ENCODE data around the gene LRMDA. TPM values are rescaled to one million over a fixed set of nuclear protein-coding genes. Genes with fewer than 3 reads are reported as not detected.

The LRMDA gene
- total and polyA plus RNA-seq, 7 donors, result 2.8 to 22.2 (median 9.0) TPM

GRCh38 chr10:76201962-76202361 lies 770.5 kb downstream of the LRMDA start:
- no peaks in the 10 kb centered on the region for H3K9me3 ChIP-seq
- no peaks in the 10 kb centered on the region for H3K36me3 ChIP-seq
- intact Hi-C loops (cut with DNase I), result no loop called here
- WGBS, 2 donors, result 24 to 76% methylated on average over 4 of the region's 4 CpGs
- no peak overlapping the region for H3K4me3 ChIP-seq
- no peaks in the 10 kb centered on the region for H3K27me3 ChIP-seq
- no peak for DNase-seq
- H3K27ac ChIP-seq, result no peak overlapping the region
- TF ChIP-seq EP300 (IDR thresholded peaks at IDR 0.05) (no peak), POLR2AphosphoS5 (IDR thresholded peaks at IDR 0.05) (no peak), POLR2A (IDR thresholded peaks at IDR 0.05) (no peak)
- TF ChIP-seq, protein P1, sequence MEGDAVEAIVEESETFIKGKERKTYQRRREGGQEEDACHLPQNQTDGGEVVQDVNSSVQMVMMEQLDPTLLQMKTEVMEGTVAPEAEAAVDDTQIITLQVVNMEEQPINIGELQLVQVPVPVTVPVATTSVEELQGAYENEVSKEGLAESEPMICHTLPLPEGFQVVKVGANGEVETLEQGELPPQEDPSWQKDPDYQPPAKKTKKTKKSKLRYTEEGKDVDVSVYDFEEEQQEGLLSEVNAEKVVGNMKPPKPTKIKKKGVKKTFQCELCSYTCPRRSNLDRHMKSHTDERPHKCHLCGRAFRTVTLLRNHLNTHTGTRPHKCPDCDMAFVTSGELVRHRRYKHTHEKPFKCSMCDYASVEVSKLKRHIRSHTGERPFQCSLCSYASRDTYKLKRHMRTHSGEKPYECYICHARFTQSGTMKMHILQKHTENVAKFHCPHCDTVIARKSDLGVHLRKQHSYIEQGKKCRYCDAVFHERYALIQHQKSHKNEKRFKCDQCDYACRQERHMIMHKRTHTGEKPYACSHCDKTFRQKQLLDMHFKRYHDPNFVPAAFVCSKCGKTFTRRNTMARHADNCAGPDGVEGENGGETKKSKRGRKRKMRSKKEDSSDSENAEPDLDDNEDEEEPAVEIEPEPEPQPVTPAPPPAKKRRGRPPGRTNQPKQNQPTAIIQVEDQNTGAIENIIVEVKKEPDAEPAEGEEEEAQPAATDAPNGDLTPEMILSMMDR (IDR thresholded peaks at IDR 0.05), result no peak
- H3K4me1 ChIP-seq, result no peaks in the 10 kb centered on the region

DNA sequence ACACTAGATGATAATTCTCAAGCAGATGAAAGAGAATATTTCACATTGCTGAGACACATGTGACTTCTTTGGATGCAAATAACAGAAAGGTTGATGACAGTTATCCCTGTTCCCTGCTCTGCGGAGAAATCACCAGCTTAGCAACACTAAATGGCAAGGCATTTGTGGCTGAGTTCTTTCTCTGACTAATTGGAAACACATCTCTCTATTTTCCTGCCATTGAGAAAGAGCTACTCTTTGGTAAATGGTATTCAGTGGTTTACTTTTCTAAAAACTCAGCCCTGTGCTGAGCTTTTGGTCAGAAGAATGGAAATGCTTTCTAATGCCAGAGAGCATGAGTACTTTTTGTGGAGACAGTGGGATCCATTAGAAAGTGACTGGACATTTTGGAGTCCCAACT lies 771.4 kb downstream of the LRMDA start:
- H3K27ac ChIP-seq, result no peak overlapping the region
- no peak overlapping the region for H3K4me3 ChIP-seq
- intact Hi-C loops (cut with DNase I), result no loop called here
- TF ChIP-seq EP300 (IDR thresholded peaks at IDR 0.05), result no peak
- no peak for TF ChIP-seq POLR2AphosphoS5 (IDR thresholded peaks at IDR 0.05)
- TF ChIP-seq, protein P1 (IDR thresholded peaks at IDR 0.05), result no peak
- no peak for TF ChIP-seq POLR2A (IDR thresholded peaks at IDR 0.05)
- no peaks in the 10 kb centered on the region for H3K4me1 ChIP-seq
- H3K27me3 ChIP-seq, result no peaks in the 10 kb centered on the region
- no peak for DNase-seq
- 94 to 98% methylated on average over 1 of the region's 1 CpG for WGBS, 2 donors
- no peaks in the 10 kb centered on the region for H3K36me3 ChIP-seq
- H3K9me3 ChIP-seq, result no peaks in the 10 kb centered on the region

GRCh38 chr10:76205361-76205760 lies 773.9 kb downstream of the LRMDA start:
- intact Hi-C loops (cut with DNase I), result no loop called here
- no peaks in the 10 kb centered on the region for H3K4me1 ChIP-seq
- H3K36me3 ChIP-seq, result no peaks in the 10 kb centered on the region
- H3K27ac ChIP-seq, result no peak overlapping the region
- no peaks in the 10 kb centered on the region for H3K9me3 ChIP-seq
- TF ChIP-seq, protein P1 (IDR thresholded peaks at IDR 0.05), result no peak
- no peaks in the 10 kb centered on the region for H3K27me3 ChIP-seq
- H3K4me3 ChIP-seq, result no peak overlapping the region
- DNase-seq, result no peak
- 79 to 83% methylated on average over 2 of the region's 2 CpGs for WGBS, 2 donors

DNA sequence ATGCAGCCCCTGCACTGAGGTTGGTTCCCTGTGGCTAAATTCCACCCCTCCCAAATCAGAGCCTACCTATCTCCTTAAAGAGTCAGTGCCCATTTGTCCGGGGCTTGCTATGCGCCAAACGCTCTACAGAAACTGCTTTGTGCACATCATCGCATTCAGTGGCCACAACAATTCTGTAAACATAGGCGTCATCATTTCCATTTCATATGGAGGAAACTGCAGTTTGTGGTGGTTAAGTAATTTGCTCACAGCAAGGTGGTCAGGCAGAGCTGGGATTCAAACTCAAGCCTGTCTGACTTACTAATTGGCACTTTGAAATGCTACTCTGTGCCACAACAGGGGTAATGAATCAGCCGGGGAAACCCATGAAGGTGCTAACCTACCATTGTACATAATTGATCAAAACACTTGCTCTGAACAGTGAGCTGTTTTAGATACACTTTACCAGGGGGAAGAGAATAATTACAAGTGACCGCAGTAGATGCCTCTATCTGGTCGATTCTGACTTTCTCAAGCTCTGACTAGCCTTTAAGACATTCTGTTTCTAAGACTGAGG lies 775.5 kb downstream of the LRMDA start:
- Histone ChIP-seq H3K27ac (no peak overlapping the region), H3K4me3 (no peak overlapping the region), H3K4me1 (no peaks in the 10 kb centered on the region), H3K27me3 (no peaks in the 10 kb centered on the region), H3K9me3 (no peaks in the 10 kb centered on the region), H3K36me3 (no peaks in the 10 kb centered on the region)
- TF ChIP-seq POLR2AphosphoS5 (IDR thresholded peaks at IDR 0.05), result no peak
- TF ChIP-seq EP300 (IDR thresholded peaks at IDR 0.05), result no peak
- TF ChIP-seq POLR2A (IDR thresholded peaks at IDR 0.05), result no peak
- TF ChIP-seq, protein P1 (IDR thresholded peaks at IDR 0.05), result no peak
- no peak for DNase-seq
- intact Hi-C loops (cut with DNase I), result no loop called here
- 93% methylated on average over 8 of the region's 8 CpGs for WGBS, 2 donors

- no peak for DNase-seq
- intact Hi-C loops (cut with DNase I), result no loop called here
- no peak for TF ChIP-seq POLR2A (IDR thresholded peaks at IDR 0.05)
- TF ChIP-seq, protein P1 (IDR thresholded peaks at IDR 0.05), result no peak
- no peak for TF ChIP-seq POLR2AphosphoS5 (IDR thresholded peaks at IDR 0.05)
- TF ChIP-seq EP300 (IDR thresholded peaks at IDR 0.05), result no peak
- no peak overlapping the region for H3K27ac ChIP-seq
- no peaks in the 10 kb centered on the region for H3K4me1 ChIP-seq
- H3K36me3 ChIP-seq, result no peaks in the 10 kb centered on the region
- no peak overlapping the region for H3K4me3 ChIP-seq
- WGBS, 2 donors, result 90 to 92% methylated on average over 5 of the region's 5 CpGs
- no peaks in the 10 kb centered on the region for H3K9me3 ChIP-seq
- no peaks in the 10 kb centered on the region for H3K27me3 ChIP-seq
Measured at GRCh38 chr10:76209135-76209534, 777.7 kb downstream of the LRMDA start.

Measured in sigmoid colon (tissue), 7 donors.